ENCODE data around the gene RALGPS1. TPM values are rescaled to one million over a fixed set of nuclear protein-coding genes. Genes with fewer than 3 reads are reported as not detected.

Gene RALGPS1
- total RNA-seq, 2 experiments from 2014 or later, result 1.9 to 4.4 TPM

DNA sequence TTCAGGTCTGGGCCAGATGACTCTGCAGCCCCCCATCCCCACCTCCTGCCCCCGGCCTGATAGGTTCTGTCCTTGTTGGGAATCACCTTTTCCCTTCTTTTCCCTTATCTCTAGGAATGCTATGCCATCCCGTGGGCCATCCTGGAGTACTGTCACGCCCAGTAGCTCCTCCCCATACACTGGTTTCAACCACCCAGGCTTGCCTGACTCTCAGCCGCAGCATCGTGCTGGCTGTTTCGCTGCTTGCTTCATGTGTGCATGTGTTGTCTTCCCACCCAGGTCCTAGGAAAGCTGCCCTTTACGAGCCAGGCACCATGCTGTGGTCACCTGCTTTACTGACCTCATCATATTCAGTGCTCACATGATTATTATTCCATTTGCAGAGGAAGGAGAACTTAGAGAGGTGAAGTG, 136.0 kb downstream of the RALGPS1 start:
- H3K36me3 Mint-ChIP-seq, result peaks cover 1% of the 10 kb centered on the region
- no peak overlapping the region for H3K27ac Mint-ChIP-seq
- DNase-seq (no peak), ATAC-seq (no peak)
- peaks cover 30% of the 10 kb centered on the region for H3K4me1 Mint-ChIP-seq
- H3K9me3 Mint-ChIP-seq (ENCODE audit: low read depth), result no peaks in the 10 kb centered on the region
- no peaks in the 10 kb centered on the region for H3K27me3 Mint-ChIP-seq
- CTCF ChIA-PET, result no interaction called here
- H3K4me3 Mint-ChIP-seq, result no peak overlapping the region

DNA sequence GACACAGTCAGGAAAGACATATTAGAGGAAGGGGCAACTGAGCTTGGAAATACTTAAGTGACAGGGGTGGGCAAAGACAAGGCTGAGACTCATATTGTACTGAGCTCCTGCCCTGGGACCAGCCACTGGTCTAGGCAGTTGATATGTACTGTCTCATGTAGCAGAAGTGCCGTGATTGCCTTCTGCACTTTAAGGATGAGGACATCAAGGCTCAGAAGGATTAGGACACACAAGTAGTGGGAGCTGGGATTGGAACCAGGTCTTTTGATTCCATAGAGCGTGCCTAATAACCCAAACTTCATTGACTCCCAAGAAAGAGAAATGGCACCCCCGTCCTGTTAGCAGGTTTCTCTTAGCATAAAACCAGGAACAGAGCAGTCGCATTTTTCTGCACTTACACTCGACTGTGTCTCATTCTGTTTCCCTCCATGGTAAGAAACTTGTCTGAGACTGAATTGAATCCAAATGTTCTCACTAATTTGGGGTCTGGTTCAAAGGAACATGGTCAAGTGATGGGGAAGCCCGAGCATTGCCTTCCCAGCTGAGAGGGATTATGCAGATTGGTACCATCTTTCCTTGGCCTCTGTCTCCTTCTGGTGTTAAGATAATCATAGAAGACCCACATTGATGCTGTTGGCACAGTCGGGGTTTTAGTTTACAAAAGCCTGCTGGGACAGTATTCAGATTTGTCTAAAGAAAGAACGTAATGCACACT, 137.5 kb downstream of the RALGPS1 start:
- DNase-seq (no peak), ATAC-seq (no peak)
- H3K36me3 Mint-ChIP-seq, result peaks cover 1% of the 10 kb centered on the region
- CTCF ChIA-PET, result no interaction called here
- no peak overlapping the region for H3K27ac Mint-ChIP-seq
- no peaks in the 10 kb centered on the region for H3K27me3 Mint-ChIP-seq
- H3K4me3 Mint-ChIP-seq, result no peak overlapping the region
- H3K9me3 Mint-ChIP-seq (ENCODE audit: low read depth), result no peaks in the 10 kb centered on the region
- H3K4me1 Mint-ChIP-seq, result peaks cover 28% of the 10 kb centered on the region

GRCh38 chr9:127053057-127053821, 138.7 kb downstream of the RALGPS1 start:
- no peaks in the 10 kb centered on the region for H3K27me3 Mint-ChIP-seq
- H3K27ac Mint-ChIP-seq, result no peak overlapping the region
- peaks cover 27% of the 10 kb centered on the region for H3K4me1 Mint-ChIP-seq
- no peak for ATAC-seq
- no peaks in the 10 kb centered on the region for H3K36me3 Mint-ChIP-seq
- CTCF ChIA-PET, result no interaction called here
- H3K4me3 Mint-ChIP-seq, result no peak overlapping the region
- DNase-seq, result no peak
- H3K9me3 Mint-ChIP-seq (ENCODE audit: low read depth), result no peaks in the 10 kb centered on the region

DNA sequence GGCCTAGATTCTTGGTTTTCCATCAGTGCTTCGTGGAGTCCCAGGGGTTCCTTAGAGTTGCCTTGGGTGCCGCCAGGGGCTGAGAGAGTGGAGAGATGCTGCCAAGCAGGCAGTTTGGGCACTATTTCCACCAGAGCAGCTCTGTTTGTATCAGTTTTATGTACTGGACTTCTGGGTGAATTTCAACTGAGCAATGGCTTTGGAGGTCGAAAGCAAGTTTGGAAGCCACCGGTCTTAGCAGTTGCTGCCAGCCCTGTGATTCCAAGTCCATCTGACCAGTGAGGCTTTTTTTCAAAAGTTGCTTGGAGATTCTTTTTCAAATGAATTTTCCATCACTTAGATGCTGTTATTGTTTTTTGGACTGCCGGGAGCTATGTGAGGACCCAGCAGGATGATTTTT, 139.4 kb downstream of the RALGPS1 start:
- H3K4me1 Mint-ChIP-seq, result peaks cover 27% of the 10 kb centered on the region
- CTCF ChIA-PET, result no interaction called here
- ATAC-seq (no peak), DNase-seq (no peak)
- no peak overlapping the region for H3K27ac Mint-ChIP-seq
- H3K36me3 Mint-ChIP-seq, result no peaks in the 10 kb centered on the region
- no peaks in the 10 kb centered on the region for H3K27me3 Mint-ChIP-seq
- no peak overlapping the region for H3K4me3 Mint-ChIP-seq
- H3K9me3 Mint-ChIP-seq (ENCODE audit: low read depth), result no peaks in the 10 kb centered on the region

GRCh38 chr9:127055745-127056402, 141.3 kb downstream of the RALGPS1 start:
- Mint-ChIP-seq H3K27me3 (no peaks in the 10 kb centered on the region), H3K4me1 (peaks cover 22% of the 10 kb centered on the region), H3K9me3 (ENCODE audit: low read depth) (no peaks in the 10 kb centered on the region), H3K27ac (no peak overlapping the region), H3K36me3 (no peaks in the 10 kb centered on the region), H3K4me3 (no peak overlapping the region)
- ATAC-seq (no peak), DNase-seq (no peak)
- CTCF ChIA-PET, result interaction anchor here (1.1 kb wide), 1 partner anchor 11 kb away, joined by 4 read pairs; no protein-coding TSS in a partner anchor

DNA sequence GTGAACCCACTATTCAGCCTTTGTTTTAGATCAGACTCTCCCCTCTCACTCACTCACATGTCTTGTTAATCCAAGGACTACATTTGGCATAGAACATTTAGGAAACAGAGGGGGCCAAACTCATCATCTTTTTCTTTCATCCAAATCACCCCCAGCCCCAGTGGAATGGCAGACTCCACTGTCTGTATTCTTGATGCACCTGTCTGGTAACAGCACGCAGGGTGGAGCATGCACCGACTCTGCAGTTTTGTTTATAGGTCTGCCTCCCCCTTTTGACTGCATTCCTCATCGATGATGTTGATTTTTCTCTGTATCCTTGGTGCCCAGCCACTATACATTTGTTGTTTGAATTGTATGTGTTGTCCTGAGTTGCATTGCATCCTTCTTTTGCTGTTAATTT, 141.9 kb downstream of the RALGPS1 start:
- CTCF ChIA-PET, result interaction anchor here (1.1 kb wide), 1 partner anchor 10 kb away, joined by 4 read pairs; no protein-coding TSS in a partner anchor
- Mint-ChIP-seq H3K4me1 (peaks cover 25% of the 10 kb centered on the region), H3K4me3 (no peak overlapping the region), H3K27ac (no peak overlapping the region), H3K27me3 (no peaks in the 10 kb centered on the region), H3K36me3 (no peaks in the 10 kb centered on the region), H3K9me3 (ENCODE audit: low read depth) (no peaks in the 10 kb centered on the region)
- no peak for ATAC-seq
- DNase-seq, result no peak

DNA sequence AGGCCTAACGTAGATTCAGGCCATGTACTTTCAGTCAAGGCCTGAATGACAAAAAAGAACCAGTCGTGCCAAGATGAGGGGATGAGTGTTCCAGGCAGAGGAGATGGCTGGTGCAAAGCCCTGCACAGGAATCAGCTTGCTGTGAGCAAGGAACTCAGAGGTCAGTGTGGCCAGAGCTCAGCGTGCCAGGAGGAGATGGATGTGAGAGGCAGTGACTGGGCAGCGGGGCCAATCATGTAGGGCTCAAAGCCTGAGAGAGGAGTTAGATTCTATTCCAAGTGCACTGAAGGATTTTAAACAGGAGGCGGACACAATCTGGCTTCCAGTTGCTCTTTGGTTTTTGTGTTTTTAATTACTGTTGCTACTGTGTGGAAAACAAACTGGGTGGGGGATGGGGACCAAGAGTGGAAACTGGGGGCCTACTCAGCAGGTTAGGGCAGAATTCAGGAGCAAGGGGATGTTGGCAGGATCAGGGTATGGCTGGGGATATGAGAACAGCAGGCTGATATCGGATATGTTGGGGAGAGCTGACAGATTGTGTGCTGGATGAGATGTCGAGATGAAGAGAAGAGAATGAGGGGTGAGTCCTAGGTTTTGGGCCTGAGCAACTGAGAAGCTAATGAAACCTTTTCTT, 143.5 kb downstream of the RALGPS1 start:
- no peaks in the 10 kb centered on the region for H3K27me3 Mint-ChIP-seq
- CTCF ChIA-PET, result no interaction called here
- DNase-seq (no peak), ATAC-seq (no peak)
- no peak overlapping the region for H3K4me3 Mint-ChIP-seq
- no peaks in the 10 kb centered on the region for H3K36me3 Mint-ChIP-seq
- peaks cover 26% of the 10 kb centered on the region for H3K4me1 Mint-ChIP-seq
- no peaks in the 10 kb centered on the region for H3K9me3 Mint-ChIP-seq (ENCODE audit: low read depth)
- H3K27ac Mint-ChIP-seq, result peak overlapping the region; percentile 8

DNA sequence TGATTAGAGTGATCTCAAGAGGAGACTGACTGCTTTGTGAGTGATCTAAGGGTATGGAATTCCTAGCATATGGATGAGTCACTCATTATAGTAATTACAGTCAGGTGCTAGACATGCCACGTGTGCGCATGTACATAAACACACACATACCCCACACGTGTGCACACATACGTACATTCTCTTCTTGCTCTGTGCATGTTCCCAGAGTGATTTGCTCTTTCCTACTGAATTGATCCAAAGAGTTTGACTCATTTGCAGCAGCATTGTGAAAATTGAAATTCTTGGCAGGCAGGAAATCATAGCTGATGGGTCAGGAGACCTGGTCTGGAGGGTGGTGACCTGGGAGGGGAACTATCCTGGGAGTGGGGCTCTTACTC, 144.1 kb downstream of the RALGPS1 start:
- Mint-ChIP-seq H3K9me3 (ENCODE audit: low read depth) (no peaks in the 10 kb centered on the region), H3K27ac (no peak overlapping the region), H3K4me3 (no peak overlapping the region), H3K36me3 (no peaks in the 10 kb centered on the region), H3K27me3 (no peaks in the 10 kb centered on the region), H3K4me1 (peaks cover 26% of the 10 kb centered on the region)
- no peak for ATAC-seq
- DNase-seq, result no peak
- CTCF ChIA-PET, result no interaction called here

DNA sequence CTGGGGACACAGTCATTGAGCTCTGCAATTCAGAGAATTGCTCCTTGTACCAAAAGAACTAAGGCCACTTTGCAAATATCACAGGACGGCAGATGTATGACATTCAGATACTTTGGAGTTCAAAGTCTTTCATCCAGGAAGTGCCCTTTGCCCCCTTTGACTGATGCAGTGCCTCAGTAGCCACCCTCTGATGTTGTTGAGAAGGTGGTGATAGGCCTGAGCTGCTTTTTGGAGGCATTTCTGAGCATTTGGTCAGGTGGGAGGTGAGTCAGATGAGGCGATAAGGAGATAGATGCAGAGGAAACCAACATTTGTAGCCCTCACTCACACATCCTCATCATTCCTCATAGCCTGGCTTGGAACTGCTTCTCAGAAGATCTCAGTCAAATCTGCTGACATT, 144.4 kb downstream of the RALGPS1 start:
- H3K4me3 Mint-ChIP-seq, result no peak overlapping the region
- H3K27ac Mint-ChIP-seq, result peak overlapping the region; percentile 13
- no peaks in the 10 kb centered on the region for H3K36me3 Mint-ChIP-seq
- H3K9me3 Mint-ChIP-seq (ENCODE audit: low read depth), result no peaks in the 10 kb centered on the region
- ATAC-seq (peak; percentile 39), DNase-seq (peak; percentile 47)
- CTCF ChIA-PET, result no interaction called here
- no peaks in the 10 kb centered on the region for H3K27me3 Mint-ChIP-seq
- peaks cover 26% of the 10 kb centered on the region for H3K4me1 Mint-ChIP-seq

DNA sequence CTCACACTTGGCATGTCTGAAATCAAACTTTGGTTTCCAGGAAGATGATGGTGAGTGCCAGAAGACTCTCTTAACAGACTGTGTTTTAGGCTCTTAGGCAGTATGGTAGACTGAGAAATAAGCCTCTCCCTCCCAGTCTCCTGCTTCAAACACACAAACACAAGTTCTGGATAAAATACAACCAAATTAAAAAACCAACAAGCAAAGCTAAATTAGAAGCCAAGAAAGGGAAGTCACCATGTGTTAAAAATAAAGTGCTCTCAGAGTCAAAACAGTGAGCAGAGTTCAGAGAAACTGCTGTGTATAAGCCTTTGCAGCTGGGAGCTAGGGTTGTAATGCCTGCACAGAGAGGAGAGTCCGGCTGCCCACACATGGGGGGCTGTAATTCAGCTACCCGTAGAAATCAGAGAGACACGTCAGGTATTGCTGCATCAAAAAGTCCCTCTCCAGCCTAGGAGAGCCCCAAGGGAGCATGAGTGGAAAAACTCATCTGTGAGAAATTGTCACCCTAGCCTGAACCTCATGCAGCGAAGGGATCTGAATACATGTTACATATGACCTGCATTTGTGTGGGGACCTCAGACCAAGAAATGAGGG, 145.3 kb downstream of the RALGPS1 start:
- Mint-ChIP-seq H3K4me3 (no peak overlapping the region), H3K4me1 (peaks cover 26% of the 10 kb centered on the region)
- CTCF ChIA-PET, result no interaction called here

DNA sequence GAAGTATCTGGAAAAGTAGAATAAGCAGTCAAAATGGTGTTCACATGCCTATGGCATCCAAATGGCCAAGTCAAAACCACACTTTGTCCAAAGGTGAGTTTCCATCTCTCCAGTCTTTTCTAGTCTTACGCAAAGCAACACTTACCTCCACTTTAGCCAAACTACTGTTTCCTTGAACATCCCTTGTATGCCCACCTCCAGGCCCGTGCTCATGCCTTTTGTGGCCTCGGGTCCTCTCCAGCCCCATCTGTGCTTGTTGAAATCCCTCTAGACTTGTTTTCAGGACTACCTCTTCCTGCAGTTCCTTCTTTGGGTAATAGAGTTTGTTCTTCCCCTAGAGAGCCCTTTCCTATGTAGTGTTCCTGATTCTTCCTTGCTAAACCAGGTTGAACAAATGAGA, 146.8 kb downstream of the RALGPS1 start:
- DNase-seq (no peak), ATAC-seq (no peak)
- Mint-ChIP-seq H3K9me3 (ENCODE audit: low read depth) (no peaks in the 10 kb centered on the region), H3K4me3 (no peak overlapping the region), H3K4me1 (peaks cover 26% of the 10 kb centered on the region), H3K27ac (no peak overlapping the region), H3K27me3 (no peaks in the 10 kb centered on the region), H3K36me3 (no peaks in the 10 kb centered on the region)
- CTCF ChIA-PET, result interaction anchor here (1.4 kb wide), 1 partner anchor 137 kb away, joined by 4 read pairs; no protein-coding TSS in a partner anchor

More for the DNA sequence above, 145.3 kb downstream of the RALGPS1 start:
- Mint-ChIP-seq H3K9me3 (ENCODE audit: low read depth) (no peaks in the 10 kb centered on the region), H3K27ac (no peak overlapping the region), H3K27me3 (no peaks in the 10 kb centered on the region), H3K36me3 (no peaks in the 10 kb centered on the region)
- DNase-seq (no peak), ATAC-seq (no peak)

- no peaks in the 10 kb centered on the region for H3K27me3 Mint-ChIP-seq
- no peaks in the 10 kb centered on the region for H3K36me3 Mint-ChIP-seq
- H3K4me3 Mint-ChIP-seq, result no peak overlapping the region
- CTCF ChIA-PET, result interaction anchor here (1.3 to 1.5 kb wide), 2 partner anchors 100 to 134 kb away, joined by 3 read pairs; no protein-coding TSS in a partner anchor
- DNase-seq (no peak), ATAC-seq (no peak)
- no peak overlapping the region for H3K27ac Mint-ChIP-seq
- no peaks in the 10 kb centered on the region for H3K9me3 Mint-ChIP-seq (ENCODE audit: low read depth)
- peaks cover 10% of the 10 kb centered on the region for H3K4me1 Mint-ChIP-seq
Observed at GRCh38 chr9:127064335-127064734, 149.8 kb downstream of the RALGPS1 start.

GRCh38 chr9:127065592-127065991, 151.0 kb downstream of the RALGPS1 start:
- H3K4me1 Mint-ChIP-seq, result peaks cover 4% of the 10 kb centered on the region
- DNase-seq (no peak), ATAC-seq (no peak)
- H3K9me3 Mint-ChIP-seq (ENCODE audit: low read depth), result no peaks in the 10 kb centered on the region
- H3K4me3 Mint-ChIP-seq, result no peak overlapping the region
- H3K36me3 Mint-ChIP-seq, result no peaks in the 10 kb centered on the region
- CTCF ChIA-PET, result no interaction called here
- H3K27me3 Mint-ChIP-seq, result no peaks in the 10 kb centered on the region
- no peak overlapping the region for H3K27ac Mint-ChIP-seq
